NCI-H128 (cell line): ENCODE data around the gene ATP8A2.
"Not testable (repeated sequence)": the region's sequence is repeated elsewhere in the genome, so short reads cannot be mapped to it uniquely, and the experiment has no call there.

Experiments used
- DNase-seq: peaks from one replicate; lab custom pipeline; 2025; ENCODE audit not compliant: unreplicated experiment; lab: John Stamatoyannopoulos, UW

The ATP8A2 gene

DNA sequence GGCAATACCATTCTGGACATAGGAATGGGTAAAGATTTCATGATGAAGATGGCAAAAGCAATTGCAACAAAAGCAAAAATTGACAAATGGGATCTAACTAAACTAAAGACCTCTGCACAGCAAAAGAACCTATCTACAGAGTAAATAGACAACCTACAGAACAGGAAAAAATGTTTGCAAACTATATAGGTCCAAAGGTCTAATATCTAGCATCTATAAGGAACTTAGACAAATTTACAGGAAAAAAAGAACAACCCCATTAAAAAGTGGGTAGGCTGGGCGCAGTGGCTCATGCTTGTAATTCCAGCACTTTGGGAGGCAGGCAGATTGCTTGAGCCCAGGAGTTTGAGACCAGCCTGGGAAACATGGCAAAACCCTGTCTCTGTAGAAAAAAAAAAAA, 418.4 kb downstream of the ATP8A2 start:
- DNase-seq, result not testable (repeated sequence)

DNA sequence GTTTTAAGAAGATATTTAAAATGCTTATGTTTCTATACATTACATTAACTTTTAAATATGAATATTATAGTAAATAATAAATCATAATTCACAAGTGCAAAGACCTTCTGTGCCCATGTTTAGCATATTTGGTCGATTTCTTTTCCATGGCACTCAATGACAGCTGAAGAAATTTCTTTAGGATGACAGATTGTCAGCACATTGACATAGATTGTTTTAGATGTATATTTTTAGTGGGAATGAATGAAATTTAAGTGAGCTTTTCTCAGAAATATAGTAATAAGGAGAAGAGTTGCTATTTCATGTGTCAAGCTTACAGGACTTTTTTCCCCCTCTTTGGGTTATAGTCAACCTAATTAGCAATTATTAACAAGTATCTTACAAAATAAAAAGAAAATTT, 423.5 kb downstream of the ATP8A2 start:
- DNase-seq, result no peak

GRCh38 chr13:25796474-25796873, 424.7 kb downstream of the ATP8A2 start:
- DNase-seq, result no peak

GRCh38 chr13:25798998-25799397, 427.2 kb downstream of the ATP8A2 start:
- no peak for DNase-seq

DNA sequence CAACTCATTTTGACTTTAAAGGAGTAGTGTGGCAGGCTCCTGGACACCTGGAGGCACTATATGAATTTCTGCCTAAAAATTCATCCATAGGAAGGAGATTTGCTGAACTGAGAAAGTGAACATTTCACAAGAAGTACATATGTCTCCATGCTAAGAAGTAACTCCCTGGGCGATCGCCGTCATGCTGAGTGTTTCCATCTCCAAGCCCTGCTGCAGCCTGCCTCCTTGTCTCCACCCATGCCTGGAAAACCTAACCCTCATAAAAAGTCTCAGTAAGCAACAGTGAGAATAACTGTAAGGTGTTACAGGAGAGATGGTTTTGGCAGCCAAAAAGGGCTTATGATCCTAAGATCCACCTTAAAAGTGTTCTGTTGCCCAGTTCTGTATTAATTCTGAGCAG, 428.7 kb downstream of the ATP8A2 start:
- DNase-seq, result no peak

DNA sequence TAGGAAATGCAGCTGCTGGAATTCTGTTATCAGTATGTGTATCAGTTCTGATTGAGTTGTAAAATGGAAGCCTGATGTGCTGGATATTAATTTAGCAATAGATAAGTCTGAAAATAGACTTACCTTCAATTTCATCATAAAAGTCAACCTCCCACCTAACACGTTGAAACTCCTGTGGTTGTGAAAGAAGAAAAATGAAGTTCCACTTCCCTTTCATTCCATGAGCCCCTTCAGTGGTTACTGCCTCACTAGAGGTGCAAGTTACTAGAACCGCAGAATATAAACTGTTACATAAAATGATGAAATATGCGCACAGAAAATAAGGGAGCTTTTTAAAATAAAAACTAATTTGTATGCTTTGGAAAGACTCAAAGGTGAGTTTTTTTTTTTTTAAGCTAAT, 430.8 kb downstream of the ATP8A2 start:
- no peak for DNase-seq

DNA sequence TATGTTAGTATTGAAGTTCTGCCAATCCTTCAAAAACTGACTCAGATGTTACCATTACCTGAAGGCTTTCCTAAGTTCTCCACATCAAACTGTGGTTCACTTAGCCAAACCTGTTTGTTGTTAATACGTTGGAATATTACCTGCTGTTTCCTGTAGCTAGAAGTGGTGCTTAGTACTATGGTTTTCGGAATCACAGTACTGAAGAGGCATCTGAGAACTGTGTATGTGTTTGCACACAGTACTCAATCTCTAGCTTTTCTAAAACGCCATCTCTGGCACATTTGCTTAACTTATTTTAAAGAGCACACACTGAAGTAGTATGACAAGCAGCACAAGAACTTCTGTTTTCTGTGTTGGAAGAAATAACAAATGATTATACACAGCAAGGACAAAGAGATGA, 431.9 kb downstream of the ATP8A2 start:
- DNase-seq, result peak; percentile 14

- DNase-seq, result no peak
These were observed 434.6 kb downstream of the ATP8A2 start for GRCh38 chr13:25806264-25806974.

GRCh38 chr13:25807562-25807961, 435.8 kb downstream of the ATP8A2 start:
- no peak for DNase-seq

DNA sequence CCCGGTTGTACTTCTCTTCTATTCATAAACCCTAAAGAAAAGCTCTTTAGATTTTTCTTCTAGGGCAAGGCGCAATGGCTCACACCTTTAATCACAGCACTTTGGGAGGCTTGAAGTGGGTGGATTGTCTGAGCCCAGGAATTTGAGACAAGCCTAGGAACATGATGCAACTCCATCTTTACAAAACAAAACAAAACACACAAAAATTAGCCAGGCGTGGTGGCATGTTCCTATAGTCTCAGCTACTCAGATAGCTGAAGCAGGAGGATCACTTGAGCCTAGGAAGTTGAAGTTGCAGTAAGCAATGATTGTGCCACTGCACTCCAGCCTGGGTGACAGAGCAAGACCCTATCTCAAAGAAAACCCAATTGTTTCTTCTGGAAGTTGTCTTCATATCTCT, 439.7 kb downstream of the ATP8A2 start:
- DNase-seq, result no peak

DNA sequence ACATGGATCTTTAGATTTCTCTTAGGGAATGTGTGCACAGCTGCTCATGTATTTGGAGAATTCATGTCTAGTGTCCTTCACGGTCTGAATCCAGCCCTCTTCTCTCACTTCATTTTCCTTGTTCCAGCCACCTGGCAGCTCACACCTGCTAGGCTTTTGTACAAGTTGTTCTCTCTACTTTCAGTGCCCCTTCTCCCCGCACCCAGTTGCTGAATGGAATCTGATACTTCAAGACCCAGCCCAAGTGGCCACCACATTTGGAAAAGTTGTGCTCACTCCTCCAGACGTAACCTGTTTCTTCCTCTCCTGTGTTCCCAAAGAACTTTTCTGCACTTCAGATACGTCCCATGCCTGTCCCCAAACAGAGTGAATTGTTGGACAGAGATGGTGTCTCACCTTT, 444.5 kb downstream of the ATP8A2 start:
- DNase-seq, result no peak

DNA sequence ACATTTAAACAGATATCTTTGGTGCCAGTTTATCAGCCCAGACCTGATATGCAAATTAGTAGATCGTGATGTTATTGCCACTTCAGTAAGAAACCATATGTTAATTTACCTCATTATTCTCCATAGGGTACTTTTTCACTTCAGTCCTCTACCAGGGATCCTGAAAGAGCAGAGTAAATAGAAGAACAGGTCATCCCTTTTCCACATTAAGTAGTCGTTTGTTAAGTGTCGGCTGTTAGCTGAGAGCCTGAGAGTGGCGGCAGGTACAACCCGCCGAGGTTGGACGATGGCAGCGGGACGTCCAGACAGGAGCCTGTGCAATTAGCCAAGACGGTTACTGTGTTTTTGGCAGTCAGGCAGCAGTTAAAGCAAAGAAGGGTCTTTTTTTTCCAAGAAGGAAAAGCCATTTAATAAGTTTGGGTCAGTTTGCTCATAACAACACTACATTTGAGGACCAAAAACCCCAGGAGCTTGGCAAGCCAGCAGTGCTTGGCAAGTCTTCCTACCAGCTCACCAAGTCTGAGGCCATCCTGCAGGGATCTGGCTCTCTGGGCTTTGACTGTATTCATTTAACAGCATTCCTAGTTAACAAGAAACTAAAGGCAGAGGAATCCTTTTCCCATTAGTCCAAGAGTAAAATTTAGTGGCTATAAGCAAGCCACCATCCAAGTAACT, 448.2 kb downstream of the ATP8A2 start:
- peak; percentile 51 for DNase-seq

DNA sequence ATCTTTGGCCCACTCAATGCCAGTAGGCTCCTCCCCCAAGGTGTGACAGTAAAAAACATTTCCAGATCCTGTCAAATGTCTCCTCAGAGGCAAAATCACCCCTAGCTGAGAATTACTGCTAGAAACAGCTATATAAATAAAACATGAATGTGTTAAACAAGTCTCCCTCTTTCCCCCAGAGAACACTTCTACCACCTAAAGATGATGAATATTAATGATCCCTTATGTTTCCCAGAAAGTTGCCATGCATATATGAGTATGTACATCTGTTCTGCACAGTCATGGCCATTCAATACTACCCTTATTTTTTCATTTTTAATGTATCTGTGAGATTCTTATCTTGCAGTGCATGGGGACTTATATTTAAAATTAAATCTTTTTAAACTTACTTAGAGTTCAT, 450.0 kb downstream of the ATP8A2 start:
- no peak for DNase-seq

DNA sequence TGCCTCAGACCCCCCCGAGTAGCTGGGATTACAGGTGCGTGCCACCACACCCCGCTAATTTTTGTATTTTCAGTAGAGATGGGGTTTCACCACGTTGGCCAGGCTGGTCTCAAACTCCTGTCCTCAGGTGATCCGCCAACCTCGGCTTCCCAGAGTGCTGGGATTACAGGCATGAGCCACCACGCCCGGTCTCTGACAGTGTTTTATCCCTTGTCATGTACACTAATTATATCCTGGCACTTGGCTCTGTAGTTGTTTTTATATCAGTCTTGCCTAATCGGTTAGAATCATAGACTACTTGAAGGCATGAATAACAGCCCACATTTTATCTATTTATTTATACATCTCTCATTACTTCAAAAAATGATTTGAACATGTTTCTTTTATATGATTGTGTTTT, 455.4 kb downstream of the ATP8A2 start:
- DNase-seq, result not testable (repeated sequence)

GRCh38 chr13:25827831-25828465, 456.2 kb downstream of the ATP8A2 start:
- DNase-seq, result no peak

DNA sequence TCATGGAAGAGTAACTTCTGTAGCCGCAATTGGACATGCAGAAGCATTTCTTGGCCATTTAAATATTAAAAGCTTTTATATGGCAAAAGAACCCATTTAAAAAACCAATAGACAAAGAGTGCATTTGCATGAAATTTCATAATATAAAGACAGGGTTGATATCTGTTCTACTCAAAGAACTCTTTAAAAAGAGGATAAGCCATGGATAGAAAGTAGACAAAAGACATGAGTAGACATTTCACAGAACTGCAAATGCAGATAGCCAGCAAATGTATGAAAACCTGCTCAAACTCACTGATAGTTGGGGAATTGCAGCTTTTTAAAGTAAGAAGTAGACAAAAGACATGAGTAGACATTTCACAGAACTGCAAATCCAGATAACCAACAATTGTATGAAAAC, 462.0 kb downstream of the ATP8A2 start:
- no peak for DNase-seq

- no peak for DNase-seq
These were observed 465.0 kb downstream of the ATP8A2 start for GRCh38 chr13:25836574-25837336.

- no peak for DNase-seq
These were observed 467.6 kb downstream of the ATP8A2 start for GRCh38 chr13:25839371-25839770.

DNA sequence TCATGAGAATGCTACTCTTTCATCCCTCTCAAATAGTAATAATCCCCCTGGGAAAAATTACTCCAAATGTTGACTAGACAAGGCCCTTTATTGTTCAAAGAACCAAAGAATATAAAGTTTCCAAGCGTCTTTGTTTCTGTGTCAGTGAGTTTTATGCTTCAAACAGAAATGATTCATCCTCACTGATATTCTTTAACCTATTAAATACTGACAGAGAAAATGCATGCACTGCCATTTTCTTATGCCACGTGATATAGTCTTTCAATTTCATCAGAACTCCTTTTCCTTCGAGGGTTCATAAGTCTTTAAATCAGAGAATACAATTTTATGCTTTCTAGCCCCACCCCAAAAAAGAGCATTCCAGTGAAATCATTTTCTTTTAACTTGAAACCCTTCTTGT, 468.5 kb downstream of the ATP8A2 start:
- no peak for DNase-seq

GRCh38 chr13:25840931-25841330, 469.2 kb downstream of the ATP8A2 start:
- no peak for DNase-seq

GRCh38 chr13:25843692-25844091, 471.9 kb downstream of the ATP8A2 start:
- DNase-seq, result no peak
